ENCODE measurements around the gene TIMM10B. TPM values are rescaled to one million over a fixed set of nuclear protein-coding genes. Genes with fewer than 3 reads are reported as not detected.
A peak's percentile ranks its signal among the peaks of the same experiment; 100 is the strongest.

Gene TIMM10B
- total and polyA plus RNA-seq, 9 of the 15 experiments (the other 6 are each of a cell fraction or from before 2014, with no cell fraction given), result 43.2 to 163 (median 57.0) TPM

DNA sequence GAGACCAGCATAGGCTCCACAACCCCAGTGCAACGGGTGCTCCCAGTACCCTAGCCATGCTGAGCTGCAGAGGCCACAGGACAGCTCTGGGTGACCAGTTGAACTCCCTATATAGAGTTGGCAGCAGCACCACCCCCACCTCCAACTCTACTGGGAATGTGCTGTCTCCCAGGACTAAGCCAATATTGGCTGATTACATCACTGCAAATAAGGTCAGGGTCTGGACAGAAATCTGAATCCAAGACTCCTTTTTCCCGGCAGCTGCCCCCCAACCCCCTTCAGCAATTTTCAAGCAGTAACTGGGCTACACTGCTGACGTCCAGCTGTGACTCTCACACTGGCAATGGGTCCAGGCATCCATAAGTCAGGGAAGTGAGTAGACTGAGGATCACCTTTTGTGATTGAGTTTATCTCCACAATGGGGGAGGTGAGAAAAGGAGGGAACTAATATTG, 40.4 kb upstream of the TIMM10B start, which contains the start of gene HPX:
TSS of gene HPX (minus strand) at position 82 of the 453 bp plus-strand sequence. CDS start at position 58, 24 bp downstream.
- ChIA-PET CTCF (ENCODE audit: low intra/inter-chr PET ratio) (no interaction called here), POLR2A (interaction anchor here (0.9 to 2.1 kb wide), 2 partner anchors 11 to 58 kb away, joined by 5 to 7 read pairs; no protein-coding TSS in a partner anchor)
- Histone ChIP-seq H3K4me2 (ENCODE audit: insufficient read depth, low read length) (no peak within 1 kb of the TSS), H3K79me2 (ENCODE audit: control insufficient read depth, insufficient read depth, low read length) (no peaks in the 10 kb centered on the region), H4K20me1 (replicated peaks; ENCODE audit: control insufficient read depth, insufficient read depth, low read length) (no peaks in the 10 kb centered on the region), H3K27me3 (ENCODE audit: control insufficient read depth in 2 of 2, insufficient read depth in 2 of 2, low read length in 2 of 2) (peaks cover 2 to 8% of the 10 kb centered on the region in 2 experiments; a peak in 1 of 5 replicates), H2AFZ (ENCODE audit: low read depth, low read length) (no peak within 1 kb of the TSS), H3K36me3 (ENCODE audit: control insufficient read depth, insufficient read depth, low read length) (no peaks in the 10 kb centered on the region), H3K27ac (ENCODE audit: extremely low read depth, low read depth, low read length) (no peak within 1 kb of the TSS), H3K9me3 (replicated peaks; ENCODE audit: control insufficient read depth, insufficient read depth, low read depth, low read length) (no peaks in the 10 kb centered on the region), H3K4me1 (replicated peaks in 1 of 2; ENCODE audit: control insufficient read depth in 2 of 2, insufficient read depth in 2 of 2, low read length in 2 of 2) (peaks cover 10 to 12% of the 10 kb centered on the region in 2 experiments; a peak in 3 of 5 replicates), H3K9me1 (ENCODE audit: control insufficient read depth, insufficient read depth, low read length) (no peaks in the 10 kb centered on the region), H3K9ac (ENCODE audit: insufficient read depth in 1 of 2, low read depth in 2 of 2, low read length in 2 of 2) (peak within 1 kb of the TSS in 1 of 2 experiments; percentile 45; a peak in 1 of 4 replicates), H3K4me3 (no peak within 1 kb of the TSS)
- ATAC-seq (no peak), DNase-seq (ENCODE audit: extremely low read depth in 1 of 4, low spot score in 3 of 4) (no peak), FAIRE-seq (no peak)
- 25% methylated on average over 3 of the region's 3 CpGs for WGBS (ENCODE audit: insufficient coverage, low coverage, missing lambda C conversion rate)
- no TSS peak for BruUV-seq (replicated peaks)
- TF ChIP-seq TCF7L2 (IDR thresholded peaks at IDR 0.05; ENCODE audit: low read depth, low read length), result no peak
- TF ChIP-seq, protein P1, sequence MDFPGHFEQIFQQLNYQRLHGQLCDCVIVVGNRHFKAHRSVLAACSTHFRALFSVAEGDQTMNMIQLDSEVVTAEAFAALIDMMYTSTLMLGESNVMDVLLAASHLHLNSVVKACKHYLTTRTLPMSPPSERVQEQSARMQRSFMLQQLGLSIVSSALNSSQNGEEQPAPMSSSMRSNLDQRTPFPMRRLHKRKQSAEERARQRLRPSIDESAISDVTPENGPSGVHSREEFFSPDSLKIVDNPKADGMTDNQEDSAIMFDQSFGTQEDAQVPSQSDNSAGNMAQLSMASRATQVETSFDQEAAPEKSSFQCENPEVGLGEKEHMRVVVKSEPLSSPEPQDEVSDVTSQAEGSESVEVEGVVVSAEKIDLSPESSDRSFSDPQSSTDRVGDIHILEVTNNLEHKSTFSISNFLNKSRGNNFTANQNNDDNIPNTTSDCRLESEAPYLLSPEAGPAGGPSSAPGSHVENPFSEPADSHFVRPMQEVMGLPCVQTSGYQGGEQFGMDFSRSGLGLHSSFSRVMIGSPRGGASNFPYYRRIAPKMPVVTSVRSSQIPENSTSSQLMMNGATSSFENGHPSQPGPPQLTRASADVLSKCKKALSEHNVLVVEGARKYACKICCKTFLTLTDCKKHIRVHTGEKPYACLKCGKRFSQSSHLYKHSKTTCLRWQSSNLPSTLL (IDR thresholded peaks at IDR 0.05), result no peak
- TF ChIP-seq ETV5 (CRISPR knock-in tag; IDR thresholded peaks at IDR 0.05; ENCODE audit: low read depth), result no peak
- TF ChIP-seq, protein P2, sequence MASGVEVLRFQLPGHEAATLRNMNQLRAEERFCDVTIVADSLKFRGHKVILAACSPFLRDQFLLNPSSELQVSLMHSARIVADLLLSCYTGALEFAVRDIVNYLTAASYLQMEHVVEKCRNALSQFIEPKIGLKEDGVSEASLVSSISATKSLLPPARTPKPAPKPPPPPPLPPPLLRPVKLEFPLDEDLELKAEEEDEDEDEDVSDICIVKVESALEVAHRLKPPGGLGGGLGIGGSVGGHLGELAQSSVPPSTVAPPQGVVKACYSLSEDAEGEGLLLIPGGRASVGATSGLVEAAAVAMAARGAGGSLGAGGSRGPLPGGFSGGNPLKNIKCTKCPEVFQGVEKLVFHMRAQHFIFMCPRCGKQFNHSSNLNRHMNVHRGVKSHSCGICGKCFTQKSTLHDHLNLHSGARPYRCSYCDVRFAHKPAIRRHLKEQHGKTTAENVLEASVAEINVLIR (CRISPR knock-in tag; IDR thresholded peaks at IDR 0.05), result no peak
- TF ChIP-seq CEBPG (CRISPR knock-in tag; IDR thresholded peaks at IDR 0.05), result no peak
- no peak for TF ChIP-seq CEBPG (tag; conservative IDR thresholded peaks at IDR 0.05 in 1 of 2, IDR thresholded peaks at IDR 0.05 in 1 of 2)
- no peak for TF ChIP-seq MEF2A (IDR thresholded peaks at IDR 0.05; ENCODE audit: control insufficient read depth, low read depth, low read length)
- no peak for TF ChIP-seq PTRF (tag; IDR thresholded peaks at IDR 0.05)
- TF ChIP-seq, protein P3, sequence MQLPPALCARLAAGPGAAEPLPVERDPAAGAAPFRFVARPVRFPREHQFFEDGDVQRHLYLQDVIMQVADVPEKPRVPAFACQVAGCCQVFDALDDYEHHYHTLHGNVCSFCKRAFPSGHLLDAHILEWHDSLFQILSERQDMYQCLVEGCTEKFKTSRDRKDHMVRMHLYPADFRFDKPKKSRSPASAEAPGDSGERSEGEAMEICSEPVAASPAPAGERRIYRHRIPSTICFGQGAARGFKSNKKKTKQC (CRISPR knock-in tag; IDR thresholded peaks at IDR 0.05), result no peak
- TF ChIP-seq, protein P4, sequence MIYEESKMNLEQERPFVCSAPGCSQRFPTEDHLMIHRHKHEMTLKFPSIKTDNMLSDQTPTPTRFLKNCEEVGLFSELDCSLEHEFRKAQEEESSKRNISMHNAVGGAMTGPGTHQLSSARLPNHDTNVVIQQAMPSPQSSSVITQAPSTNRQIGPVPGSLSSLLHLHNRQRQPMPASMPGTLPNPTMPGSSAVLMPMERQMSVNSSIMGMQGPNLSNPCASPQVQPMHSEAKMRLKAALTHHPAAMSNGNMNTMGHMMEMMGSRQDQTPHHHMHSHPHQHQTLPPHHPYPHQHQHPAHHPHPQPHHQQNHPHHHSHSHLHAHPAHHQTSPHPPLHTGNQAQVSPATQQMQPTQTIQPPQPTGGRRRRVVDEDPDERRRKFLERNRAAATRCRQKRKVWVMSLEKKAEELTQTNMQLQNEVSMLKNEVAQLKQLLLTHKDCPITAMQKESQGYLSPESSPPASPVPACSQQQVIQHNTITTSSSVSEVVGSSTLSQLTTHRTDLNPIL (CRISPR knock-in tag; IDR thresholded peaks at IDR 0.05), result no peak
- TF ChIP-seq MCM2 (IDR thresholded peaks at IDR 0.05; ENCODE audit: low read depth), result no peak
- TF ChIP-seq KHSRP (IDR thresholded peaks at IDR 0.05), result no peak
- intact Hi-C loops (cut with micrococcal nuclease) (loop anchor here (5.0 kb wide), 1 partner anchor 261 kb away; no protein-coding TSS in a partner anchor), in situ Hi-C loops (cut with MboI) (loop anchor here (5.0 kb wide), 1 partner anchor 64 kb away; no protein-coding TSS in a partner anchor)
